GM23248 (cell line): ENCODE data around the gene PCDHGA4. TPM values are rescaled to one million over a fixed set of nuclear protein-coding genes. Genes with fewer than 3 reads are reported as not detected.
A peak's percentile ranks its signal among the peaks of the same experiment; 100 is the strongest.
"Not testable (repeated sequence)": the region's sequence is repeated elsewhere in the genome, so short reads cannot be mapped to it uniquely, and the experiment has no call there.

Source experiments
- DNase-seq: peaks from one replicate; pipeline ENCODE4 v3.0.0-alpha.2; 2015
- H2AFZ ChIP-seq: fragments of 200-600 bp; sonication (generic); 2 replicates; pipeline ENCODE4 v1.6.1; 2016; ENCODE audit warnings: antibody characterized with exemption
- H3F3A ChIP-seq: fragments of 200-600 bp; sonication (generic); 2 replicates; pipeline ENCODE4 v1.6.1; 2016; ENCODE audit warnings: mild to moderate bottlenecking, antibody characterized with exemption, mixed run types; ENCODE audit not compliant: insufficient read depth
- H3K27ac ChIP-seq: fragments of 200-600 bp; sonication (generic); 2 replicates; pipeline ENCODE4 v1.5.1; 2016; ENCODE audit warnings: mild to moderate bottlenecking
- H3K27me3 ChIP-seq: fragments of 200-600 bp; sonication (generic); replicated peaks from 2 replicates; pipeline ENCODE4 v1.6.1; 2016; ENCODE audit warnings: mild to moderate bottlenecking; ENCODE audit not compliant: insufficient read depth
- H3K36me3 ChIP-seq: fragments of 200-600 bp; sonication (generic); 2 replicates; pipeline ENCODE4 v1.6.1; 2016; ENCODE audit warnings: low read depth, mild to moderate bottlenecking
- H3K4me1 ChIP-seq: fragments of 200-600 bp; sonication (generic); 2 replicates; pipeline ENCODE4 v1.6.1; 2016; ENCODE audit warnings: mild to moderate bottlenecking; ENCODE audit not compliant: insufficient read depth
- H3K4me2 ChIP-seq: fragments of 200-600 bp; sonication (generic); one replicate; pipeline ENCODE4 v1.6.1; 2016; ENCODE audit warnings: mild to moderate bottlenecking; ENCODE audit not compliant: unreplicated experiment
- H3K4me3 ChIP-seq: fragments of 200-600 bp; sonication (generic); 2 replicates; pipeline ENCODE4 v1.5.1; 2016; ENCODE audit warnings: mild to moderate bottlenecking
- H3K79me2 ChIP-seq: fragments of 200-600 bp; sonication (generic); 2 replicates; pipeline ENCODE4 v1.6.1; 2016; ENCODE audit warnings: mild to moderate bottlenecking; ENCODE audit not compliant: insufficient read depth
- H3K9ac ChIP-seq: fragments of 200-600 bp; sonication (generic); 2 replicates; pipeline ENCODE4 v1.6.1; 2016; ENCODE audit warnings: mild to moderate bottlenecking
- H3K9me2 ChIP-seq: fragments of 200-600 bp; sonication (generic); 2 replicates; pipeline ENCODE4 v1.6.1; 2016; ENCODE audit warnings: mixed run types, mild to moderate bottlenecking, moderate library complexity; ENCODE audit not compliant: insufficient read depth
- H3K9me3 ChIP-seq: fragments of 200-600 bp; sonication (generic); one replicate; pipeline ENCODE4 v1.6.1; 2017; ENCODE audit warnings: low read depth
- H4K20me1 ChIP-seq: fragments of 200-600 bp; sonication (generic); 2 replicates; pipeline ENCODE4 v1.6.0; 2016; ENCODE audit not compliant: insufficient read depth
- EZH2 ChIP-seq: fragments of 200-600 bp; sonication (generic); IDR thresholded peaks from 2 replicates; pipeline ENCODE4 v1.6.1; 2018; ENCODE audit warnings: antibody characterized with exemption, mild to moderate bottlenecking; ENCODE audit not compliant: insufficient read depth, poor library complexity, severe bottlenecking
- EZH2phosphoT487 ChIP-seq: fragments of 200-600 bp; sonication (generic); IDR thresholded peaks from 2 replicates; pipeline ENCODE4 v1.6.1; 2018; ENCODE audit warnings: antibody characterized with exemption, moderate library complexity, mild to moderate bottlenecking, low read depth; ENCODE audit not compliant: insufficient read depth
- WGBS, 2 experiments: methylation state at CpG; one replicate each; pipeline ENCODE4 v1.1.6; 2015 to 2017; ENCODE audit warnings: low lambda C conversion rate in 2 of 2, low coverage in 1 of 2; ENCODE audit errors: missing lambda C conversion rate in 2 of 2; 5-methylcytosine and 5-hydroxymethylcytosine counted together
- in situ Hi-C: fragments of 300-500 bp; cut with MboI; formaldehyde crosslinking; loops from 2 replicates; pipeline ENCODE4 v1.15.0; 2020
- polyA plus RNA-seq: library from polyadenylated mRNA; unstranded; fragments of >200 nt; fragmentation: Nextera tagmentation; extraction: Ambion mirVana; gene quantifications from 2 replicates; pipeline ENCODE4 v1.2.1, GENCODE V29; 2016
- total RNA-seq: library from RNA; depleted of rRNA; stranded (reverse); fragments of >200 nt; shearing (Covaris generic); gene quantifications from 2 replicates; pipeline ENCODE4 v1.2.3, GENCODE V29; 2014

Gene PCDHGA4
- total and polyA plus RNA-seq, 2 experiments from 2014 or later, result 8.6 to 10.8 TPM

- H3F3A ChIP-seq, H3K4me1 ChIP-seq, H3K9me3 ChIP-seq, H3K36me3 ChIP-seq, H4K20me1 ChIP-seq, H3K27ac ChIP-seq, in situ Hi-C loops, H3K9me2 ChIP-seq, H3K27me3 ChIP-seq, H3K79me2 ChIP-seq: not testable (repeated sequence)
- 23 to 24% methylated on average over 23 to 26 of the region's 43 CpGs for WGBS, 2 experiments
- DNase-seq, result peak; percentile 68
- H3K4me2 ChIP-seq, result peak within 1 kb of the TSS; percentile 47
- peak within 1 kb of the TSS; percentile 67 for H3K9ac ChIP-seq
- peak within 1 kb of the TSS; percentile 72 for H3K4me3 ChIP-seq
- peak within 1 kb of the TSS; percentile 62; the same call in 1 of the 2 replicates for H2AFZ ChIP-seq
Measured at GRCh38 chr5:141397756-141398551, 43.1 kb downstream of the PCDHGA4 start, which contains the start of gene PCDHGB5. Gene PCDHGB5, plus strand, starts transcription at chr5:141397947. Its CDS starts 181 bp downstream, at chr5:141398128.

- Histone ChIP-seq H3K27ac (no peak overlapping the region), H3K9ac (no peak overlapping the region), H3F3A (peaks cover 8% of the 10 kb centered on the region; the same call in 1 of the 2 replicates), H4K20me1 (no peaks in the 10 kb centered on the region), H3K4me3 (no peak overlapping the region), H3K9me3 (no peaks in the 10 kb centered on the region), H3K79me2 (0 out of 2 replicates have a peak, but pooled peaks cover 4% of the 10 kb centered on the region), H3K9me2 (no peaks in the 10 kb centered on the region), H3K4me1 (no peaks in the 10 kb centered on the region), H3K36me3 (no peaks in the 10 kb centered on the region), H2AFZ (no peak overlapping the region), H3K4me2 (no peak overlapping the region), H3K27me3 (no peaks in the 10 kb centered on the region)
- in situ Hi-C loops, result no loop called here
- no peak for DNase-seq
- TF ChIP-seq EZH2 (no peak), EZH2phosphoT487 (no peak)
- WGBS, 2 experiments, result 32 to 34% methylated on average over 15 of the region's 15 CpGs
Measured at GRCh38 chr5:141398608-141399007, 43.8 kb downstream of the PCDHGA4 start.

- H3K4me3 ChIP-seq, result peak overlapping the region; percentile 58
- 38 to 39% methylated on average over 41 to 61 of the region's 61 CpGs for WGBS, 2 experiments
Measured at GRCh38 chr5:141399555-141400258, 44.9 kb downstream of the PCDHGA4 start.

GRCh38 chr5:141402553-141403243, 47.9 kb downstream of the PCDHGA4 start, which contains the start of gene PCDHGA9:
Gene PCDHGA9, plus strand, starts transcription at chr5:141402778. Its CDS starts 175 bp downstream, at chr5:141402953.
- in situ Hi-C loops, result no loop called here
- peak within 1 kb of the TSS; percentile 54 for H3K4me2 ChIP-seq
- 0 out of 2 replicates have a peak, but pooled peaks cover 4% of the 10 kb centered on the region for H3K79me2 ChIP-seq
- peak; percentile 73 for DNase-seq
- H3K36me3 ChIP-seq, result no peaks in the 10 kb centered on the region
- H3K4me1 ChIP-seq, result no peaks in the 10 kb centered on the region; the same call in 1 of the 2 replicates
- WGBS, 2 experiments, result 20% methylated on average over 27 of the region's 27 CpGs
- no peak within 1 kb of the TSS for H3K27ac ChIP-seq
- TF ChIP-seq EZH2, result no peak
- no peak for TF ChIP-seq EZH2phosphoT487
- no peaks in the 10 kb centered on the region for H3K9me2 ChIP-seq
- H2AFZ ChIP-seq, result peak within 1 kb of the TSS; percentile 65
- no peaks in the 10 kb centered on the region for H3K27me3 ChIP-seq
- H3K4me3 ChIP-seq, result peak within 1 kb of the TSS; percentile 68
- H3F3A ChIP-seq, result peaks cover 8% of the 10 kb centered on the region; the same call in 1 of the 2 replicates
- H4K20me1 ChIP-seq, result no peaks in the 10 kb centered on the region
- H3K9me3 ChIP-seq, result no peaks in the 10 kb centered on the region
- H3K9ac ChIP-seq, result peak within 1 kb of the TSS; percentile 38

More at GRCh38 chr5:141399555-141400258, 44.9 kb downstream of the PCDHGA4 start:
- Histone ChIP-seq H3K4me2 (peak overlapping the region; percentile 46), H3K9me3 (no peaks in the 10 kb centered on the region), H4K20me1 (no peaks in the 10 kb centered on the region), H3F3A (peaks cover 8% of the 10 kb centered on the region; the same call in 1 of the 2 replicates), H3K9ac (no peak overlapping the region), H3K79me2 (0 out of 2 replicates have a peak, but pooled peaks cover 4% of the 10 kb centered on the region), H3K27ac (no peak overlapping the region), H3K4me1 (no peaks in the 10 kb centered on the region), H3K27me3 (no peaks in the 10 kb centered on the region), H2AFZ (no peak overlapping the region), H3K36me3 (no peaks in the 10 kb centered on the region), H3K9me2 (no peaks in the 10 kb centered on the region)
- TF ChIP-seq EZH2phosphoT487 (no peak), EZH2 (no peak)
- in situ Hi-C loops, result no loop called here
- no peak for DNase-seq
